ENCODE data around the gene LZTFL1.

Gene LZTFL1

GRCh38 chr3:45789235-45789812, 52.6 kb downstream of the LZTFL1 start:
- in situ Hi-C loops (cut with HindIII; ENCODE audit: low sequenced_read_pairs): no loop called here

- in situ Hi-C loops (cut with HindIII; ENCODE audit: low sequenced_read_pairs): no loop called here
Measured at GRCh38 chr3:45787551-45787950, 54.4 kb downstream of the LZTFL1 start.

- in situ Hi-C loops (cut with HindIII; ENCODE audit: low sequenced_read_pairs): no loop called here
Measured at GRCh38 chr3:45786801-45787495, 55.0 kb downstream of the LZTFL1 start.

GRCh38 chr3:45785605-45786150, 56.2 kb downstream of the LZTFL1 start:
- in situ Hi-C loops (cut with HindIII; ENCODE audit: low sequenced_read_pairs): no loop called here

- in situ Hi-C loops (cut with HindIII; ENCODE audit: low sequenced_read_pairs): no loop called here
Measured at GRCh38 chr3:45783667-45784066, 58.3 kb downstream of the LZTFL1 start.

GRCh38 chr3:45782381-45782780, 59.5 kb downstream of the LZTFL1 start:
- in situ Hi-C loops (cut with HindIII; ENCODE audit: low sequenced_read_pairs): no loop called here

GRCh38 chr3:45781841-45782240, 60.1 kb downstream of the LZTFL1 start:
- in situ Hi-C loops (cut with HindIII; ENCODE audit: low sequenced_read_pairs): no loop called here

GRCh38 chr3:45781271-45781670, 60.6 kb downstream of the LZTFL1 start:
- in situ Hi-C loops (cut with HindIII; ENCODE audit: low sequenced_read_pairs): no loop called here

GRCh38 chr3:45779746-45780735, 61.9 kb downstream of the LZTFL1 start:
- in situ Hi-C loops (cut with HindIII; ENCODE audit: low sequenced_read_pairs): loop anchor here (10.0 kb wide), 1 partner anchor 45 kb away; no protein-coding TSS in a partner anchor

GRCh38 chr3:45778761-45779201, 63.1 kb downstream of the LZTFL1 start:
- in situ Hi-C loops (cut with HindIII; ENCODE audit: low sequenced_read_pairs): loop anchor here (10.0 kb wide), 1 partner anchor 46 kb away; no protein-coding TSS in a partner anchor

GRCh38 chr3:45777746-45778386, 64.1 kb downstream of the LZTFL1 start:
- in situ Hi-C loops (cut with HindIII; ENCODE audit: low sequenced_read_pairs): loop anchor here (10.0 kb wide), 1 partner anchor 47 kb away; no protein-coding TSS in a partner anchor

GRCh38 chr3:45777111-45777745, 64.7 kb downstream of the LZTFL1 start:
- in situ Hi-C loops (cut with HindIII; ENCODE audit: low sequenced_read_pairs): loop anchor here (10.0 kb wide), 1 partner anchor 48 kb away; no protein-coding TSS in a partner anchor

- in situ Hi-C loops (cut with HindIII; ENCODE audit: low sequenced_read_pairs): loop anchor here (10.0 kb wide), 1 partner anchor 48 kb away; no protein-coding TSS in a partner anchor
Measured at GRCh38 chr3:45776611-45777010, 65.3 kb downstream of the LZTFL1 start.

GRCh38 chr3:45776301-45776595, 65.7 kb downstream of the LZTFL1 start:
- in situ Hi-C loops (cut with HindIII; ENCODE audit: low sequenced_read_pairs): loop anchor here (10.0 kb wide), 1 partner anchor 49 kb away; no protein-coding TSS in a partner anchor

- in situ Hi-C loops (cut with HindIII; ENCODE audit: low sequenced_read_pairs): loop anchor here (10.0 kb wide), 1 partner anchor 49 kb away; no protein-coding TSS in a partner anchor
Measured at GRCh38 chr3:45775571-45776300, 66.2 kb downstream of the LZTFL1 start.

- in situ Hi-C loops (cut with HindIII; ENCODE audit: low sequenced_read_pairs): loop anchor here (10.0 kb wide), 1 partner anchor 50 kb away; no protein-coding TSS in a partner anchor
Measured at GRCh38 chr3:45774581-45775521, 67.1 kb downstream of the LZTFL1 start.

- in situ Hi-C loops (cut with HindIII; ENCODE audit: low sequenced_read_pairs): loop anchor here (10.0 kb wide), 1 partner anchor 51 kb away; no protein-coding TSS in a partner anchor
Measured at GRCh38 chr3:45773714-45774449, 68.0 kb downstream of the LZTFL1 start.

Data from DLD1 (cell line).